Measurements from ENCODE around the gene IRF2BPL. TPM values are rescaled to one million over a fixed set of nuclear protein-coding genes. Genes with fewer than 3 reads are reported as not detected.

Gene IRF2BPL
- total RNA-seq, 1 experiment from 2014 or later, result 24.7 TPM

GRCh38 chr14:77052281-77053044 is 24.0 kb upstream of the IRF2BPL start:
- no peak overlapping the region for H3K4me3 Mint-ChIP-seq (ENCODE audit: unreplicated experiment)
- no peaks in the 10 kb centered on the region for H3K36me3 ChIP-seq (ENCODE audit: control insufficient read depth, insufficient read depth, low read length)
- CTCF ChIA-PET, result interaction anchor here (1.6 to 2.3 kb wide), 2 partner anchors 12 to 176 kb away, joined by 4 to 10 read pairs; no protein-coding TSS in a partner anchor
- H3K36me3 Mint-ChIP-seq (ENCODE audit: insufficient read depth, unreplicated experiment), result no peaks in the 10 kb centered on the region
- H3K9me3 ChIP-seq, result no peaks in the 10 kb centered on the region
- H3K4me3 ChIP-seq (ENCODE audit: low read depth, low read length), result no peak overlapping the region
- no peaks in the 10 kb centered on the region for H3K4me1 Mint-ChIP-seq (ENCODE audit: low read depth, unreplicated experiment)
- POLR2A ChIA-PET, result no interaction called here
- H3K27me3 Mint-ChIP-seq (ENCODE audit: insufficient read depth, unreplicated experiment), result no peaks in the 10 kb centered on the region
- DNase-seq, result no peak
- no peaks in the 10 kb centered on the region for H3K9me3 Mint-ChIP-seq (ENCODE audit: unreplicated experiment)
- no TSS peak for BruUV-seq (replicated peaks)
- no peak overlapping the region for H3K27ac Mint-ChIP-seq (ENCODE audit: unreplicated experiment)
- intact Hi-C loops (cut with micrococcal nuclease; ENCODE audit: unreplicated experiment), result loop anchor here (1.0 kb wide), 4 partner anchors 16 to 176 kb away; no protein-coding TSS in a partner anchor
- H3K4me1 ChIP-seq, result peaks cover 6% of the 10 kb centered on the region; the same call in 1 of the 2 replicates
- TF ChIP-seq CTCF (IDR thresholded peaks at IDR 0.05; ENCODE audit: insufficient read depth in 1 of 2, low read depth in 1 of 2, low read length in 1 of 2, severe bottlenecking in 1 of 2, unreplicated experiment in 1 of 2), result no peak
- H3K27me3 ChIP-seq (replicated peaks; ENCODE audit: control insufficient read depth, insufficient read depth, low read length), result no peaks in the 10 kb centered on the region

- no peak overlapping the region for H3K4me3 ChIP-seq (ENCODE audit: low read depth, low read length)
These were observed 22.6 kb upstream of the IRF2BPL start for GRCh38 chr14:77051116-77051515.

GRCh38 chr14:77046721-77047120 is 18.2 kb upstream of the IRF2BPL start:
- CTCF ChIA-PET, result no interaction called here

More at GRCh38 chr14:77051116-77051515, 22.6 kb upstream of the IRF2BPL start:
- no peak for TF ChIP-seq CTCF (IDR thresholded peaks at IDR 0.05; ENCODE audit: insufficient read depth in 1 of 2, low read depth in 1 of 2, low read length in 1 of 2, severe bottlenecking in 1 of 2, unreplicated experiment in 1 of 2)
- H3K4me1 ChIP-seq, result peaks cover 6% of the 10 kb centered on the region; the same call in 1 of the 2 replicates
- Mint-ChIP-seq H3K9me3 (ENCODE audit: unreplicated experiment) (no peaks in the 10 kb centered on the region), H3K4me1 (ENCODE audit: low read depth, unreplicated experiment) (no peaks in the 10 kb centered on the region), H3K27me3 (ENCODE audit: insufficient read depth, unreplicated experiment) (no peaks in the 10 kb centered on the region), H3K36me3 (ENCODE audit: insufficient read depth, unreplicated experiment) (no peaks in the 10 kb centered on the region), H3K4me3 (ENCODE audit: unreplicated experiment) (no peak overlapping the region), H3K27ac (ENCODE audit: unreplicated experiment) (no peak overlapping the region)
- ChIA-PET POLR2A (no interaction called here), CTCF (interaction anchor here (0.6 to 1.2 kb wide), 2 partner anchors 26 to 178 kb away, joined by 3 to 4 read pairs; no protein-coding TSS in a partner anchor)
- H3K9me3 ChIP-seq, result no peaks in the 10 kb centered on the region
- intact Hi-C loops (cut with micrococcal nuclease; ENCODE audit: unreplicated experiment), result no loop called here
- DNase-seq, result no peak
- no TSS peak for BruUV-seq (replicated peaks)
- no peaks in the 10 kb centered on the region for H3K27me3 ChIP-seq (replicated peaks; ENCODE audit: control insufficient read depth, insufficient read depth, low read length)
- H3K36me3 ChIP-seq (ENCODE audit: control insufficient read depth, insufficient read depth, low read length), result no peaks in the 10 kb centered on the region

More at GRCh38 chr14:77046721-77047120, 18.2 kb upstream of the IRF2BPL start:
- Mint-ChIP-seq H3K36me3 (ENCODE audit: insufficient read depth, unreplicated experiment) (no peaks in the 10 kb centered on the region), H3K27ac (ENCODE audit: unreplicated experiment) (no peak overlapping the region), H3K4me1 (ENCODE audit: low read depth, unreplicated experiment) (peaks cover 28% of the 10 kb centered on the region), H3K9me3 (ENCODE audit: unreplicated experiment) (no peaks in the 10 kb centered on the region), H3K27me3 (ENCODE audit: insufficient read depth, unreplicated experiment) (no peaks in the 10 kb centered on the region), H3K4me3 (ENCODE audit: unreplicated experiment) (no peak overlapping the region)
- Histone ChIP-seq H3K9me3 (no peaks in the 10 kb centered on the region), H3K4me3 (ENCODE audit: low read depth, low read length) (no peak overlapping the region), H3K36me3 (ENCODE audit: control insufficient read depth, insufficient read depth, low read length) (no peaks in the 10 kb centered on the region), H3K4me1 (peaks cover 30% of the 10 kb centered on the region), H3K27me3 (replicated peaks; ENCODE audit: control insufficient read depth, insufficient read depth, low read length) (no peaks in the 10 kb centered on the region)
- POLR2A ChIA-PET, result no interaction called here
- TF ChIP-seq CTCF (IDR thresholded peaks at IDR 0.05; ENCODE audit: insufficient read depth in 1 of 2, low read depth in 1 of 2, low read length in 1 of 2, severe bottlenecking in 1 of 2, unreplicated experiment in 1 of 2), result no peak
- DNase-seq, result no peak
- intact Hi-C loops (cut with micrococcal nuclease; ENCODE audit: unreplicated experiment), result no loop called here
- no TSS peak for BruUV-seq (replicated peaks)
